Mesodermal cell (in vitro differentiated cells): ENCODE results near the gene UPK2. TPM values are rescaled to one million over a fixed set of nuclear protein-coding genes. Genes with fewer than 3 reads are reported as not detected.

Source experiments
- H3K27ac ChIP-seq: 2 replicates; pipeline ENCODE4 v1.7.0; 2013; ENCODE audit warnings: mild to moderate bottlenecking, low read depth, low read length, moderate library complexity; ENCODE audit not compliant: severe bottlenecking
- H3K36me3 ChIP-seq: 2 replicates; pipeline ENCODE4 v1.7.1; 2013; ENCODE audit warnings: mild to moderate bottlenecking, low read length, moderate library complexity; ENCODE audit not compliant: control insufficient read depth, insufficient read depth
- H3K4me1 ChIP-seq: one replicate; pipeline ENCODE4 v1.7.1; 2013; ENCODE audit warnings: mild to moderate bottlenecking, low read length; ENCODE audit not compliant: insufficient read depth, control insufficient read depth, poor library complexity, severe bottlenecking
- H3K4me3 ChIP-seq: 2 replicates; pipeline ENCODE4 v1.7.0; 2013; ENCODE audit warnings: low read length, control low read depth, mild to moderate bottlenecking; ENCODE audit not compliant: insufficient read depth, poor library complexity, severe bottlenecking; ENCODE audit errors: extremely low read depth
- H3K9me3 ChIP-seq: 2 replicates; pipeline ENCODE4 v1.7.1; 2013; ENCODE audit warnings: mild to moderate bottlenecking, low read length, moderate library complexity; ENCODE audit not compliant: control insufficient read depth
- WGBS, 2 experiments: methylation state at CpG; one replicate each; pipeline ENCODE4 v1.1.5; 2013; ENCODE audit warnings: missing lambda C conversion rate in 2 of 2; ENCODE audit not compliant: insufficient coverage in 2 of 2; 5-methylcytosine and 5-hydroxymethylcytosine counted together
- polyA plus RNA-seq, 2 experiments: library from polyadenylated mRNA; stranded (reverse); fragments of 50-300 nt; gene quantifications; one replicate each; pipeline ENCODE4 v1.2.3, GENCODE V29; 2013

UPK2 gene
- polyA plus RNA-seq (2013, experiment 1 of 2) = not detected
- polyA plus RNA-seq (2013, experiment 2 of 2) = 0.35 TPM

DNA sequence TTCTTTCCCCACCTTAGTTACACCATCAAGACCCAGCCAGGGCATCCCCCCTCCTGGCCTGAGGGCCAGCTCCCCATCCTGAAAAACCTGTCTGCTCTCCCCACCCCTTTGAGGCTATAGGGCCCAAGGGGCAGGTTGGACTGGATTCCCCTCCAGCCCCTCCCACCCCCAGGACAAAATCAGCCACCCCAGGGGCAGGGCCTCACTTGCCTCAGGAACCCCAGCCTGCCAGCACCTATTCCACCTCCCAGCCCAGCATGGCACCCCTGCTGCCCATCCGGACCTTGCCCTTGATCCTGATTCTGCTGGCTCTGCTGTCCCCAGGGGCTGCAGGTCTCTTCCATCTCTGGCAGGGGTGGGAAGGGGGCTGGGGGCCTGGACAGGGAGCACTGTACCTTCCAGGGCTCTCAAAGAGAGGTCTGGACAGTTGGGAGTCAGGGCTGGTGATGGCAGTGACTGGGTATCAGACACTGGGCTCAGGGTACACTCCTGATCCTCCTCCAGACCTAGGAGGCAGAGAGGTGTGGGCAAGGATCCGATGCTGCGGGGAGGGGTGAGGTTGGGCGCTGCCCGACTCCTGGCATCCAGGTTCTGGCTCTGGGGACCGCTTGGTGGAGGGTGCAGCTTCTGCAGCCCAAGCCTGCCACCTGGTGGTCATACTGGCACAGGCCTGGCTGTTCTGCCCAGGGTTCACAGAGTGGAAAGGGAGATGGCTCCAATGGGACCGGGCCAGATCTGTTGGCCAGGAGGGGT lies at the start of gene UPK2:
UPK2 (plus strand) TSS at position 205 of the 753 bp plus-strand sequence; CDS start at position 258, 53 bp downstream.
- WGBS, 2 experiments = 9 to 14% methylated on average over 5 of the region's 7 CpGs
- H3K4me1 ChIP-seq = no peaks in the 10 kb centered on the region
- no peak within 1 kb of the TSS for H3K27ac ChIP-seq
- H3K36me3 ChIP-seq = no peaks in the 10 kb centered on the region
- no peaks in the 10 kb centered on the region for H3K9me3 ChIP-seq
- no peak within 1 kb of the TSS for H3K4me3 ChIP-seq

DNA sequence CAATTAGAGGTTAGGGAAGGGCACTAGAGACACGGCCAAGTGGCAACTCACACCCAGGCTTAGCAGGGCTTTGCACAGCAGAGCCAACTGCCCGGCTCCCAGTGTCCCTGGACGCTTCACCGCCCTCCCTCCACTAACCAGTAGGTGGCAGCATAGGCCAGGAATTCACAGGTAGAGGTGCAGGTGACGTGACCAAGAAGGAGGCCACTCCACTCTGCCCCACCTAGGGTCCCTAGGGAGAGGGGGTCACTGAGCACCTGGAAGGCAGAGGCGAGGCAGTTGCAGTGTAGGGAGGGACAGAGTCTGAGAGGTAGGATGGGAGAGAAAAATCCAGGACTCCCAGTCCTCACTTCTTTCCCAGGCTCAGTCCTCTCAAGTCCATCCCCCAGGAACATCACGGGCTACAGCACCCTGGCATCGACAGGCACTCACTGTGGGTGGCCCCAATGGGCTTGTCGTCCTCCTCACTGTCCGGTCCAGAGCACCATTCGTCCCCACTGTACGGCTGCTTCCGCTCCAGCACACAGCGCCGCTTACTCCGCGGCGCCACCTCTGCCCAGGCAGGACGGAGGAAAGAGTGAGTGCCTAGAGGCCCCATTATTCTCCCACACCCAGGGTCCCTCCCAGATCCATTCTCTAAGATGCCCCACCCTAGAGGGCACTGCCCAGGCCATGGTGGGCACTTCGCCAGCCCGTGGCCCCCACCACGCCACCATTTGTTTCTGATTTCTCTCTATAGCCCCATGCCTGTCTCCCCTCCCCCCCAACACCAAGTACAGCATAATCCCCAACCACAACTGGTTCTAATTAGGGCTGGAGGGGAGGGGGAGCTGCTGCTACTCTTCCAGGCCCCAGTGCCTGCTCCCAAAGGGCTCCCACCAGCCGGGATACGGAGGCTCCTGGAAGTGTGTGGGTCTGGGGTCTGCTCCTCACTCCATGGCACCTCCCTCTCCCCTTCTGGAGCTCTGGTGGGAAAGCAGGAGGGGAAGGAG lies 48.8 kb upstream of the UPK2 start:
- no peak overlapping the region for H3K27ac ChIP-seq
- WGBS, 2 experiments = 39 to 57% methylated on average over 14 to 18 of the region's 24 CpGs

DNA sequence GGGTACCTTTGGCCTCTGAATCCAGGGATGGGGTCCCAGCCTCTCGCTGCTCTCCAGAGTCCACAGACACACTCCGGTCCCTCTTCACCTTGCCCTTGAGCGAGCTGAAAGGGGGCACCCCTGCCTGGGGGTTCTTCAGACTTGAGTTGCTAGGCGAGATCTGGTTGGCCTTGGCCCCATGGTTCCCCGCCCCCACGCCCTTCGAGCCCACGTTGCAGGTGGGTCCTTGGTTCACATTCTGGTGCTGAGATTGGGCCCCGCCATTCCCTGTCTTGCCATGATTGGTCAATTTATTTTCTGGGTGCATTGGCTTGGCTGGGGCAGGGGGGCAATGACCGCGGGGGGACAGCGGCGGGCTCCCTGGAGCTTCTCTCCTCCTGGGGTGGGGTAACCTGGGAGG lies 47.8 kb upstream of the UPK2 start:
- Histone ChIP-seq H3K36me3 (peaks cover 44% of the 10 kb centered on the region), H3K4me1 (peaks cover 52% of the 10 kb centered on the region), H3K4me3 (no peak overlapping the region), H3K9me3 (no peaks in the 10 kb centered on the region), H3K27ac (no peak overlapping the region)
- 82 to 92% methylated on average over 8 to 9 of the region's 13 CpGs for WGBS, 2 experiments

More for the DNA sequence above, 48.8 kb upstream of the UPK2 start:
- H3K4me3 ChIP-seq = no peak overlapping the region
- peaks cover 43% of the 10 kb centered on the region for H3K4me1 ChIP-seq
- peaks cover 52% of the 10 kb centered on the region for H3K36me3 ChIP-seq
- no peaks in the 10 kb centered on the region for H3K9me3 ChIP-seq

DNA sequence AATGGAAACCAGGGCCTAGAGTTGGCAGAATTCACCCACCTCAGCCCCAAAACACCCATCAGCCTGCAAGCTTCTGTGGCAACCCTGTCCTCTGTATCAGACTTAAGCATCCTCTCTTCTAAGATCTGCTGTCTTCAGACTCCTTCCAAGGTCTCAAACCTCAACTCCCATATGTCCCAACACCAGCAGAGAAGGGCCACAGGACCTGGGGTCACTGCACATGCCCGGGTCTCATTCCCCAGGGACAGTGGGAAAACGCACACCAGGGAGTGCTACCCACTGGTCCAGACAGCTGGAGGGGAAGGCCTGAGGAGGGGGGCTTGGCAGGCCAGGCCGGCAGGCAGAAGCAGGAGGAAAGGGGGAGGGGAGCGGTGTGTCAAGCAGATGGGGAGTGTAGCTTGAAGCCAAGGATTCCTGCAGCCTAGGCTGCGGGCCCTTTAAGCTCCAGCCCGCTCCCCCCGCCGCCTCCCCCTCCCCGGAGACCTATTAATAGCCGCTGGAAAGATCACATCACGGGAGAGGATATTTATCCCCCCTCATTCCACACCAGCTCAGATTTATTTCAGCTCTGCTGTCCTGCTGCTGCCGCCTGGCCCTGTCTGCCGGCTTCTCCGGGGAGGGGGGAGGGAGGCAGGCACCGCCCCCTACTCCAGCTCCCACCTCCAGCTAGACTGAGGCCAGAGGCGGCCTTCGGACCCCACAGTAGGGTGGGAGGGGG lies 47.0 kb upstream of the UPK2 start:
- Histone ChIP-seq H3K4me3 (peak overlapping the region; percentile 33), H3K36me3 (peaks cover 40% of the 10 kb centered on the region), H3K9me3 (no peaks in the 10 kb centered on the region), H3K27ac (peak overlapping the region; percentile 100), H3K4me1 (peaks cover 60% of the 10 kb centered on the region)
- 0 to 3% methylated on average over 4 to 6 of the region's 17 CpGs for WGBS, 2 experiments

DNA sequence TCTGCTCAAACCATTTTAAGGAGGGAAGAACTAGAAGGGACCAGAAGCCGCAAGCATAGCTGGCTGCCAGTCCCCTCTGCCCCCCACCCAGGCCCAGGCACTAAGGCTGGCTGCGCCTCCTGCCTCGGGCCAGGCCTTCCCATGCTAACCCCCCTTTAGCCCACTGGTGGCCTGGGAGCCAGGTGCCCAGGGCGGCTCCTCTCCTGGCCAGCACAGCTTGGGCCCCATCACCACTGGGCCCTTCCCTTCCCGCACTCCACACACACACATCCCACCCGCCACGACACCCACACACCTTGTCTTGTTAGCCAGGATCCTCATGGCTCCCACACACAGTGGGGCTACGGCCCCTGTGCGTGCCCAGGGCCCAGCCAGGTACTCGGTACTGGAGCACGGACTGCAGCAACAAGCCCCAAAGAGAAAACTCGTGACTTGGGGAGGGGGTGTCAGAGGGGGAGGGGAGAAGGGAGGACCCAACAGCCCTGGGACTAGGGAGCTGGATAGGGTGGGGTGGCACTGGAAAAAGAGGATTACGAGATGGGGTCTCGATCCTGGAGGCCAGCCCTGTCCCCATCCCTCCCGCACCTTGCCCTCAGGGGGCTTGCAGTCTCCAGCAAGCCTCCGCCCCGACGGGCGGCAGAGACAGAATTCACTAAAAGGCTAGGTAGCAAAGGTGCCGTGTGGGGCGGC lies 46.3 kb upstream of the UPK2 start:
- 6 to 11% methylated on average over 9 to 12 of the region's 21 CpGs for WGBS, 2 experiments
- Histone ChIP-seq H3K36me3 (peaks cover 38% of the 10 kb centered on the region), H3K27ac (peak overlapping the region; percentile 100), H3K9me3 (no peaks in the 10 kb centered on the region), H3K4me1 (peaks cover 67% of the 10 kb centered on the region), H3K4me3 (peak overlapping the region; percentile 33)

DNA sequence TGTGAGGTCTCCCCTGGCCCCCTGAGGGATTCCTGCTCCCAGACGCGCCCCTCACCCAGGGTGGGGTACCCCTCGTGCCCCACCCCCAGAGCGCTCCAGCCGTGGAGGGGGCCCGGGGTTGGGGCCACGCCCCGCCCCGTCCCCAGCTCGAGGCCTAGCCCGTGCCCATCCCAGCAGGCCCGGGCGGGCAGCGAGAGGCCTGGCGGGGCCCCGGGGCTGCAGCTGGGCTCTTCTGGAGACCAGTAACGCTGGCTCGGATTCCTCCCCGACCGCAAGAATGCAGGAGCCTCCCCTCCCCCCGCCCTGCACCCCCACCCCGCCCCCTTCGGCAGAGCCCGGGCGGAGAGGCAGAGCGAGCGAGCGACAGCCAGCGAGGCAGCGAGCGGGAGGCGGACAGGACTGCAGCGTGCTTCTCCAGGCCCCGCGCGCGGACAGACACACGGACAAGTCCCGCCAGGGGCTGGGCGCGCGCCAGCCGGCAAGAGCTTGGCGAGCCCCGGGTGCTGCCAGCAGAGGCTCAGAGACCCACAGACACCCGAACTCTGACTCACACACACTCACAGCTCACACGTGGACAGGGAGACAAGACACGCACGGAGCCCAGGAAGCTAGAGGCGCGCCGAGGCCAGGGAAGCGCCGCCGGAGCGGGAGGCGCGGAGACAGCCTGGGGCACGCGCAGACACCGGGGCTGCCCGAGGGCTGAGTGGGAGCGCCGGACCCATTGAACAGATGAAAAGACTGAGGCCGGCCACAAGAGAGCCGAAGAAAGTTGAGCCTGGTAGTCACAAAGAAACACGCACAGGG lies 45.6 kb upstream of the UPK2 start:
- no peaks in the 10 kb centered on the region for H3K9me3 ChIP-seq
- WGBS, 2 experiments = 1 to 2% methylated on average over 18 to 49 of the region's 67 CpGs
- H3K27ac ChIP-seq = peak overlapping the region; percentile 100
- H3K4me3 ChIP-seq = peak overlapping the region; percentile 33
- peaks cover 41% of the 10 kb centered on the region for H3K36me3 ChIP-seq
- peaks cover 75% of the 10 kb centered on the region for H3K4me1 ChIP-seq

DNA sequence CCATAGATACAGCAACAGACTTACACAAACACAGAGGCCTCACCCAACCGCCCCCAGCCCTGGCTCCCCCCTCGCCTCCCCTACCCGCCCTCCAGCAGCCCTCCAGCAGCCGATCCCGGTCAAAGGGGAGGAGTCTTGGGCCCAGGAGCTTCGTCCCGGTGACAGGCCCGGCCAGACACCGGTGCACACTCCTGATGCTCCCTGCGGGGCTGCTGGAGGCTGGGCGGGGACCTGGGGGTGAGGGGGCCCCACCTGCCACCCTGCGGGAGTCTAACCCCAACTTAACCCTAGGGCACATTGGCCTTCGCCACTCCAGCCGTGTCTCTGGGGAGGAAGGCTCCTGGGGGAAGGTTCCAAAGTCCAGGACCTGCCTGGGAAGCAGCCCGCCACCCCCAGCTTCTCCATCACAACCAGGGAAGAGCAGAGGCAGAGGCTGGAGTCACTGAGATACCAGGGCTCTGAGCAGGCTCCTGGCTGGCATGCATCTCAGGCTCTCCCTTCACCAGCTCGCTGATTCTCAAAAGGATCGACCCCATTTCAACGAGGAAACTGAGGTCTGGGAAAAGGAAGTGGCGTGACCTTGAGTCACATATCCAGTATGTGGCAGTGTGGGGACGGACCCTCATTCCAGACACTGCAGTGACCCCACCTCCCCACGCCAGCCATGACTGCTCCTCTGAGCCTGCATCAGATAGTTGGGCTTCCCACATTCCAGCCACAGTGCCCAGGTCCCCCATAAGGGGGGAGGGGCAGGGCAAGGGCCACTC lies 44.8 kb upstream of the UPK2 start:
- peaks cover 82% of the 10 kb centered on the region for H3K4me1 ChIP-seq
- H3K36me3 ChIP-seq = peaks cover 40% of the 10 kb centered on the region
- H3K9me3 ChIP-seq = no peaks in the 10 kb centered on the region
- H3K27ac ChIP-seq = peak overlapping the region; percentile 100
- 14 to 33% methylated on average over 6 to 16 of the region's 21 CpGs for WGBS, 2 experiments
- peak overlapping the region; percentile 31 for H3K4me3 ChIP-seq

DNA sequence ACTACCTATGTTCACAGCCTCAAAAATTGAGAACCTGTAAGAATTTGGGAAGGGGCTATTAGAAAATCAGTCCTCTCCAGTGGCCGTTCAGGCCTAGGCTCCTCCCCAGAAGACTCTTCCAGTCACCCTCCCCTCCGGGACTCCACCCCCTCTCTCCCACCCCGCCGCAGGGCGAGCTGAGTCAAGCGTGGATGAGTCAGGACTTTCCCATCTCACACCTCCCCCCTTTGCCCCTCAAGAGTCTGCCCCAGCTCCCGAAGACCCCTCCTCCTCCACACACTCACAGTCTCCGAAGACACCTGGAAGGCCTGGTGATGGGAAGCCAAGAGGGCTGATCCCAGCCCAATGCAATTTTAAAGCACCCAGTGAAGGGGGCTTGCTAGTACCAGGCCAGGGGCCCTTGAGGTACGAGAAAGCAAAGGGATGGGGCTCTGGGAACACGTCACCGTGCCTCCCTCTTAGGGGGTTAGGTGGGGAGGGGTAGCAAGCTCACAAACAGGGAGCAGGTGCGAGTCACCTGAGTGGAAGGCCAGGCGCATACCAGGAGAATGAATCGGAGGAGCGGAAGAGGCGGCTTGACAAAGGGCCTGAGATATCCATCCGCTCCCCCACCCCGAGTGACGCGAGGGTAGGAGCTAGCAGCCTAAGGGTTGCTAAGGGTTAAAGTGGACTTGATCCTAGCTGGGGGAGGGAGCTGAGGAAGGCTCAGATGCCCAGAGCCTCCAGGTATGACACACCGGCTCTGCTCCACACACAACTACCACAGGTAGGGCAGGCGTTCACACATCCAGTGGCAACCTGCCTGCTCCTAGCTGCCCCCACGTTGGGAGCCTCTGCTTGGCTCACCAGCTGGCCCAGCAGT lies 44.0 kb upstream of the UPK2 start:
- 7 to 14% methylated on average over 4 to 16 of the region's 23 CpGs for WGBS, 2 experiments

More for the DNA sequence above, 44.0 kb upstream of the UPK2 start:
- Histone ChIP-seq H3K4me3 (peak overlapping the region; percentile 16), H3K36me3 (peaks cover 32% of the 10 kb centered on the region), H3K9me3 (no peaks in the 10 kb centered on the region), H3K27ac (peak overlapping the region; percentile 100), H3K4me1 (peaks cover 91% of the 10 kb centered on the region)
